HG03520 (cell line): ENCODE data around the gene SREK1IP1.

Source experiments
- ATAC-seq: cut with Tn5 transposase; IDR thresholded peaks from one replicate; pipeline ENCODE4 v1.9.1; 2021; ENCODE audit warnings: mild to moderate bottlenecking, moderate library complexity; ENCODE audit not compliant: unreplicated experiment

The SREK1IP1 gene

GRCh38 chr5:64768358-64769312 is at the start of gene SREK1IP1, which contains the start of gene CWC27:
Gene SREK1IP1 (minus strand): TSS chr5:64768691. CDS start chr5:64768517, 174 bp downstream.
Gene CWC27 (plus strand): TSS chr5:64768930. CDS start chr5:64769147, 217 bp downstream.
- ATAC-seq = peak; percentile 96

DNA sequence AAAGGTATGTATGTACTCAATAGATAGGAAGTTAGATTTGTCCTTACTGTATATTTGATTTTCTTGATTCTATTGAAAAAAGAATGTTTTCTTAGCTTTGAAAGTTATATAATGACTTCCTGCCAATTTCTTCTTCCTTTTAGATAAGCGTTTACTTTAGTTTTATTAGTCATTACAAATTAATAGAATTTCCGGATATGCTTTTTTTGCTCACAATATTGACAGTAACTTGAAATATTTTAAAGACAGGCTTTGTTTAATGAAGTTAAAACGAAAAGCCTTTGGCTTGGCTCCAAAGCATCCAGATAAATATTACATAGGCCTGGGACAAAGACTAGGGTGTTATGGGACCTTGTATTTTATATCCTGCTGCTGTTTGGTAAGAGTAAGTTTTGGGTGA is 49.8 kb upstream of the SREK1IP1 start:
- ATAC-seq = no peak

- peak; percentile 96 for ATAC-seq
These were observed 45.6 kb upstream of the SREK1IP1 start for GRCh38 chr5:64814073-64814472.

DNA sequence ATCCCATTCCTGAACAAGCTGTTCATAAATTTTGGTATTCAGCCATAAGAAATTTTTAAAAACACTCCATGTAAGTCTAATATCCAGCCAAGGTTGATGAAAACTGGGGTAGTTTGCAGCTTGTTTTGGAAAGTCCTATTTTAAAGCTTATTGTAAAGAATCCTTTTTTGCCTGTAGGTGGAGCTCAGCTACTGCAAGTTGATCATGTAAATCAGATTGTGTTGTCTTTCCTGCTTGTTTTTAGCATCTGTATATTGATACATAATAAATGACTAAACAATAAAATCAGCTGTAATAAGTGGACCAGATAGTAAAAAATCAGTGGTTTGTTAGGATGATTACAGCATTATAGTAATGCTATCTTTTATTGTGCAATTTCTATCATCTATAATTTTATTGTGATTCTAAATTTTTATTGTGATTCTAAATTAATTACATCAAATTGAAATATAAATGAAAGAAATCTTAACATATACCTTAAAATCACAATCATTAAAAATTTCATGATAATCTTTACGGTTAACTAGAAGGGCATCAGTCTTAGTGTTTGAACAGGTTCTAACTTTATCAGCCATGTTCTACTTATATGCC is 42.7 kb upstream of the SREK1IP1 start:
- peak; percentile 41 for ATAC-seq

- no peak for ATAC-seq
These were observed 39.0 kb upstream of the SREK1IP1 start for GRCh38 chr5:64807520-64807919.

DNA sequence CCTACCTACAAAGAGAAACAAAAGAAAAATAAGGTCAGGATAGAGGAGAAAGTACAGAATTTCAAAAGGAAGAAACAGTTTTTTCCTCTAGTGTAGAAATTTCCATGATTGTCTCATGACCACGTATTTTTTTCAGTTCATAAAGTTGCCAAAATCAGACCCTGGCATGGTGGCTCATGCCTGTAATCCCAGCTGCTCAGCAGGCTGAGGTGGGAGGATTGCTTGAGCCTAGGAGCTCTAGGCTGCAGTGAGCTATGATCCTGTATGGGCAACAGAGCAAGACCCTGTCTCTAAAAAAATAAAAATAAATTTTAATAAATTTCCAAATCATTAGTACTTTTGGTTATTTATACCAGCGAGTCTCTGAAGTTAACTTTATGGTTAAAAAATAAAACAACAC is 38.0 kb upstream of the SREK1IP1 start:
- ATAC-seq = no peak

DNA sequence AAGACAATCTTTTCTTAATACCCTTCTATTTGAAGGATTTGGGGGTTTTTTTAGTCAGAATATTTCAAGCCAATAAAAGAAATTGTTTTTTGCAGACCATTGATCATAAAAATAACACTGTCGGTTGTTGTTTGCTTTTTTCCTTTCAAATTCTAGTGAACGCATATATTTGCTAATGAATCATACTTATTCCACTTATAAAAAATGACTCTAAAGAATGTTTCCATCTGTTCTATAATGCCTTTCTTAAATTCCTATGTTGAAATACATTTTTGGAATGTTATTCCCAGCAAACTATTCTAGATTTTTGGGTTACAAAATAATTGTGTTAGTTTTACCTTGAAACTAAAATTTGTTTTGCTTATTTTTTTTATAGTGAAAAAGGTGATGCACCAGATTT is 32.4 kb upstream of the SREK1IP1 start:
- no peak for ATAC-seq

- no peak for ATAC-seq
These were observed 27.8 kb upstream of the SREK1IP1 start for GRCh38 chr5:64796301-64796700.

GRCh38 chr5:64794053-64794770 is 25.7 kb upstream of the SREK1IP1 start:
- ATAC-seq = no peak

DNA sequence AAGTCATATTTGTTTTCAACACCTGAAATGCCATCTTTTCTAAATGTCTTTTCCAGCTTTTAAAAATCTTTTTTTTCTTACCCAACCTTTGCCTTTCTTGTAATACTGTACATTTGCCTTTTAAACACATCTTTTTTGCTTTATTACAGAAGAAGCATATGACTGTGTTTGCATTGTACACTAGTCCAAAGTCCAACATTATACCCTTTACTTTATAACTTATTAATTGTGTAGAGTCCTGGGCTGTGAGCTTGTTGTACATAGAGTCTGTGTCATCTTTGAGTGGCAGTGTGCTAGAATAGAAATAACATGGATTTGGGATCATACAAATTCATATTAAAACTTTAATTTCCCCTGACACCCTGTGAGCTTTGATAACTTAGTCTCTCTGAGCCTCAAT is 24.0 kb upstream of the SREK1IP1 start:
- no peak for ATAC-seq

DNA sequence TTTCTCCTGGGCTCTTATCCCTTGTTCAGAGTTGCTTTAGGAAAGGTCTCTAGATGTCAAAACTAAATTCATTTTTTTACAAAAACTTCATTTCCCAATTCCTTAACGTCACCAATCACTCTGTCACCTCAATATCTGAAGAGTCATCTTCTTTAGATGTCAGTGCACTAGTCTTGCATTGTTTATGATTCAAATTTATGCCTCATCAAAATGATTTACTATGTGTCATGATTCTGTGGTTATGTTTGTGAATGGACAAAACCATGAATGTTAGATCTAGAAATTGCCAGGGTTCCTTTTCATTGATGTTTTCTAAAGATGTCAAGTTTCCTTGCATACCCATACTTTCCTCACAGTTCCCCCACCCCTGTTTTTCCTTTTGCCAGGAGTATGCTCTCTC is 21.7 kb upstream of the SREK1IP1 start:
- no peak for ATAC-seq

GRCh38 chr5:64789457-64789856 is 21.0 kb upstream of the SREK1IP1 start:
- no peak for ATAC-seq

GRCh38 chr5:64788156-64788555 is 19.7 kb upstream of the SREK1IP1 start:
- ATAC-seq = no peak

- no peak for ATAC-seq
These were observed 17.9 kb upstream of the SREK1IP1 start for GRCh38 chr5:64786372-64786771.

DNA sequence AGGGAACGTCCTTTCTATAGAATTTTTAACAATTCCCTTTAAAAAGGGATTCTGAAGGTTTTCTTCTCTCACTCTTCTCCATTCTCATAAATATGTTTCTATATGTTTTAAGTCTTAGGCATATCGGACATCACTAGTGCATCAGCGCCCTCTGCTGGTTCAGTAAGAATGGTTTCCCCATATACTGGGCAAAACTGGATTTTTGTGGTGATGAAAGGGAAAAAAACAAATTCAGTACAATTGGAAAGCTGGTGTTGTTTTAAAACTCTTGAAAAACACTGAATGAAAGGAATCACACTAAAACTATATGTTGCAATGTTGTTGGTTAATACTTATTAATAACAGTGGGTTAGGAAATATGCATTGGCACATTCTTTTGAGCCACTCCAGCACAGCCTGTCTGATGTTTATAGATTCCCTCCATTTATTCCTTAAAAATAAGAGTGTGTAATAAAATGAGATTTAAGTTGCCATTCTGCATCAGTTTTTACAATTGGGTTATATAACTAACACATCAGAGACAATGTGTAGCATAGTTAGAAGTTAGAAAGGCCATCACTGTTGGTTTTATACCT is 16.0 kb upstream of the SREK1IP1 start:
- peak; percentile 88 for ATAC-seq

GRCh38 chr5:64775291-64775690 is 6.8 kb upstream of the SREK1IP1 start:
- no peak for ATAC-seq

DNA sequence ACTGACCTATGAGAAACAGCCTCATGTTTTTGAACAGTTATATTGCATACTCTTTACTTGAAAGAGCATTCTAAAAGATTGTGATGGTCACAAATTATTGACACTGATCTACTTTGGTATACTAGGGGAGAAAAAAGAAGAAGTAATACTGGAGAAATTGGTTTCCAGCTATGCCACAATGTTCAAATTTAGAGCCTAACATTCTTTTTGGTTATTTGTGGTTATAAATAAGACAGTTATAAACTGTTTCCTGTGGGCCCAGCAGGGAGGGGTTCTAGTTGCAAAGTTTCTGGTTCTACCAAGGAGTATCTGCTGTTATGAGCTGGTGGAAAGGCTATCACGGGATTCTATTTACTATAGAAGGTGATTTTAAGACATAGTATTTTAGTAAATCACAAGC is 5.0 kb upstream of the SREK1IP1 start:
- ATAC-seq = no peak

DNA sequence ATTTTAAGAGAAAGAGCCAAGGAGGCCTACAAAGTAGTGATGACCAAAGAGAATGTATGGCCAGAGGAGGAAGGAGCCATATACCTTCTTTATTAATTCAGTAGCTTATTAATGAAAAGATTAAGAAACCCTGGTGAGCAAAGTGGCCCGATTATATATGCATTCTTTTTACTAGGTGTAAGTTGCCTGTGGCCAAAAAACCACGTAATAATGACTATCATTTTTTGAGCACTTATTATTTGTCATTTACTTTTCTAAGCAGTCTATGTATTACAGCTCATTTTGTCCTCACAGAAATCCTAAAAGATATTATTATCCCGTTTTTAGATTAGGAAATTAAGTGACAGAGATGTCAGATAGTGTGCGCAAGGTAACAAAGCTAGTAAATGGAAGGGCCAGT is 3.2 kb upstream of the SREK1IP1 start:
- ATAC-seq = no peak

DNA sequence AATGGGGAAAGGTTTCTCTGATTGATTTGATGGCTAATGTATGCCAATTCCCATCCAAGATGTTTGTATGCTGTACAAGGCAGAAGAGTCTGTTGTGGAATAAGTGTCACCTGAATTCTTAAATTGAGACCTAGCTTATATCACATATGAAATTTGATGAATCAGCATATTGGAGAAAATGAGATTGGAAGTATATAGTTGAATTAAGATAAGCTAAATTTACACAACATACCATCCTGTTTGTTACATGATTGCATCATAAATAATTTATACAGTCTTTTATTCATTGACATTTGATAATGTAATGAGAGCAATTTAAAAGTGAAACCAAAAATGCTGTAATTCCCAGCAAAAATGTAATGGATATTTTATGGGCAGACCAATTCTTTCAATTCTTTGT is 1.4 kb upstream of the SREK1IP1 start:
- no peak for ATAC-seq

DNA sequence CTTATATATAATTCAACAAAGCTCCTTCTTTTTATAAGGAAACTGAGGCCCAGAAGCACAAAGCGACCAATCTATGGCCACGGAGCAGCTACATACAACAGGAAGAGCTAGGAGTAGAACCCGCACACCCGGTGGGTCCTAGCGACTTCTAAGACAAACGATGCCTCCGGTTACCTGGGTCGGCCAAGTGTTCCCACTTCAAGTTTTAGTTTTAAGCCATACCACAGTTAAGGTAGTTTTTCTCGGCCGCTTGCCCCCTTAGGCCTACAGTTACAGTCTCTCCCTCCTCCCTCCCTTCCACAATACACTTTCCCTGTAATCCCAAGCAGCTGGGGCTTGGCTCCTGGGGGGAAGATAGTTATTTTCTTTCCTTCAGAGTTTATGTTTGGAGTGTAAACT is 533 bp downstream of the SREK1IP1 start:
- peak; percentile 4 for ATAC-seq

DNA sequence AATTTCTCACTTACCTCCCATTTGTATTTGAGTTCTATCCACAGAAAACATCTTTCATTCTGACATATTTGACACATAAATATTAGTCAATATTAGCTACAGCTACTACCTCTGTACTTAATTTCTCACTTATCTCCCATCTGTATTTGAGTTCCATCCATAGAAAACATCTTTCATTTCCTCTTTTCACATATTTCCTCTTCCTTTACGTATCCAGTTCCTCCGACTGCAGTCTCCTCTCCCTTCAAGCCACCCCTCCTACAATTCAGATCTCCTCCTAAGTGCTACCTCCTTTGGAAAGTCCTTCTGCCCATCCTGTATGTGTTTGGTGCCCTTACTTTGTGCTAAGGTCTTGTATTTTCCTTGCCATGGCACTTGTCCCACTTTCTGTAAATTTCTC is 1.6 kb downstream of the SREK1IP1 start:
- no peak for ATAC-seq
